ENCODE measurements around the gene PDP2. TPM values are rescaled to one million over a fixed set of nuclear protein-coding genes. Genes with fewer than 3 reads are reported as not detected.
A peak's percentile ranks its signal among the peaks of the same experiment; 100 is the strongest.
"Not testable (repeated sequence)": the region's sequence is repeated elsewhere in the genome, so short reads cannot be mapped to it uniquely, and the experiment has no call there.

PDP2 gene
- total RNA-seq, 2 experiments from 2014 or later, result 29.2 to 33.3 TPM

DNA sequence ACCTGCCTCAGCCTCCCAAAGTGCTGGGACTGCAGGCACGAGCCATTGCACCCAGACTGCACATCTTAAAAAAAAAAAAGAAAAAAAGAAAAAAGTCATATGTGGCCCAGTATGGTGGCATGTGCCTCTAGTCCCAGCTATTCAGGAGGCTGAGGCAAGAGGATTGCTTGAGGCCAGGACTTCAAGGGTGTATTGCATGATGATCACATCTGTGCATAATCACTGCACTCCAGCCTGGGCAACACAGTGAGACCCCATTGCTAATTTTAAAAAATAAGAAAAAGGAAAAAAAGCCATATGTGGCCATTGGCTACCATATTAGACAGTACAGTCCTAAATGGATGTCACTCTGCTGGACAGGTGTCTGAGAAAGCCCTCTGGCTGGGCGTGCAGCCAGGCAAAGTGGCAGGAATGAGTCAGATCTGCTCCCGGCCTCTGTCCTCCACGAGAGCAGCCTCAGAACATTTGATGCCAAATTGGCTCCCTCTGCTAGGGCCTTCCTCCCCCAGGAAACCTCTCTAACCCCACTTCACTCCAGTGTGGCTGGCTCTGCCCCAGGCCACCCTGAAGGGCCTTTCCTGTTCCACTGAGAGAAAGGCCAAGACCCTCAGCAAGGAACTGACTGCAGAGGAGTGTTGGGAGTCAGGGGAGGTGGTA lies 21.4 kb upstream of the PDP2 start:
- Mint-ChIP-seq H3K4me1 (no peaks in the 10 kb centered on the region), H3K27ac (no peak overlapping the region), H3K4me3 (no peak overlapping the region), H3K36me3 (no peaks in the 10 kb centered on the region), H3K9me3 (ENCODE audit: low read depth) (no peaks in the 10 kb centered on the region), H3K27me3 (no peaks in the 10 kb centered on the region)
- DNase-seq, result no peak
- CTCF ChIA-PET, result interaction anchor here (2.2 to 2.5 kb wide), 4 partner anchors 9 to 28 kb away, joined by 7 to 21 read pairs (median 8); partner anchors contain the start of gene NAE1
- ATAC-seq, result no peak

DNA sequence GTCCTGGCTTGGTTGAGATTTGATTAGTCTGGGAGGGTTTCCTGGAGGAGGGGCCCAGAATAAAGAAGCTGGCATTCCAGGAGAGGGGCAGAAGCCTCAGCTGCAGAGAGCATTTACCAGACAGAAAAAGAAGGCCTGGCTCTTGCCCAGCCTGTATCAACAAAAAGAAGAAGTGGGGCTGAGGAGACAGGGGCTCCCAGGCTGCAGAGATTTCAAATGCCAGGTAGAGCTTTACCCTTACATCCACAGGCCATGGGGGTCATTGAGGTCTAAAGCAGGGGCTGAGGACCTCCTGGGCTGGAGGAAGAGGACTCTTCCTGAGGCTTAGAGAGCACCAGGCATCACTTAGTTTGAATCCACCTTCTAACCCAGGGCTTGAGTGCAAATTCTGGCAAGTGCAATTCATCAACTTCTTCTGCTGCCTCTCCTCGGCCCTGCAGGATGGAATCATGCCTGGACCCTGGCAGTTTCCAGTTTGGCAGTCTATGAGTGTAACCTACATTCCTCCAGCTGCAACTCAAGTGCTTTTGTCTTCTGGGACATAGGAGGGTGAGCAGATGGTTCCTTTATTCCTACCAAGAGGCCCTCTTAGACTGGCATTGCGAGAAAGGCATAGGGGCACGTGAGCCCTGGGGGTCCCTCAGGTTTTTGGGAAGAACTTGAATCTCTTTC lies 20.8 kb upstream of the PDP2 start:
- Mint-ChIP-seq H3K27me3 (no peaks in the 10 kb centered on the region), H3K4me3 (no peak overlapping the region), H3K4me1 (no peaks in the 10 kb centered on the region), H3K27ac (no peak overlapping the region), H3K36me3 (no peaks in the 10 kb centered on the region), H3K9me3 (ENCODE audit: low read depth) (no peaks in the 10 kb centered on the region)
- DNase-seq, result no peak
- CTCF ChIA-PET, result interaction anchor here (0.6 to 2.4 kb wide), 5 partner anchors 9 to 29 kb away, joined by 4 to 21 read pairs (median 7); partner anchors contain the start of gene NAE1
- ATAC-seq, result no peak

DNA sequence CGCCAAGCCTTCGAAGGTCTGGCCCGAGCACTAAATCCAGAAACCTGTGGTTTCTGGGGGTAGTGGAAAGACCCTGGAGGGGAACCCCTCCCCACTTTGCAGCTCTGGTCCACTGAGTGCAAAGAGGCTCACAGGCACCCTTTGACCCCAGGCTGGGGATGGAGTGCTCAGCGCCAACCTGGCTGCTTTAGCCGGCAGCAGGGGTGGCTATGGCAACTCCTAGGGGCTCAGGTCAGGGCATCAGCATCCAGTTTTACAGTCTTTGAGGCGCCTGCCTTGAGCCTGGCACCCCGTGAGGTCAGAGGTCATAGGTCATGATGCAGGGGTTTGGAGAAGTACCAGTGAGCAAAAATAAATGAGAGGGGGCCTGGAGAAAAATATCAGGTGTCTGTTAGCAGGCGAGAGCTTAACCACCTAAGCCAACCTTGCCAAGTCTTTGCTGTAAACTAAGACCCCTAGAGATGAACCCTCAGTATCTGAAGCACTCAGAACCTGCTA lies 18.2 kb upstream of the PDP2 start:
- Mint-ChIP-seq H3K4me1 (no peaks in the 10 kb centered on the region), H3K27ac (no peak overlapping the region), H3K9me3 (ENCODE audit: low read depth) (no peaks in the 10 kb centered on the region), H3K36me3 (no peaks in the 10 kb centered on the region), H3K4me3 (no peak overlapping the region), H3K27me3 (no peaks in the 10 kb centered on the region)
- no peak for ATAC-seq
- DNase-seq, result no peak
- CTCF ChIA-PET, result interaction anchor here (0.8 to 1.2 kb wide), 2 partner anchors 11 to 31 kb away, joined by 5 to 6 read pairs; partner anchors contain the start of gene NAE1

DNA sequence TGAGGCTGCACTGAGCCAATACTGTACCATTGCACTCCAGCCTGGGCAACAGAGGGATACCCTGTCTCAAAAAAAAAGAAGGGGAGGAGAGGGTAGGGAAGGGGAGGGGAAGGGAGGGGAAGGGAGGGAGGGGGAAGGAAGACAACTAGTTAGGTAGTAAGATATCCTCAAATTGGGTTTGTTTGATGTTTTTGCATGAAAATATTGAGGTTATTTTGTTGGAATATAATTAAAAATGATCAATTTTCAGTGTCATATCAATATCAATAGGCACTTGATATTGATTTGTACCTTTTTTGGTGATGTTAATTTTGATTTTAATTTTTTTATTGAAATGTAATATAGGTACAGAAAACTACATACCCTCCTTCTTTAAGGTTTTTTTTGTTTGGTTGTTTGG lies 16.6 kb upstream of the PDP2 start:
- no peak overlapping the region for H3K27ac Mint-ChIP-seq
- no peaks in the 10 kb centered on the region for H3K36me3 Mint-ChIP-seq
- no peak for ATAC-seq
- no peak for DNase-seq
- CTCF ChIA-PET, result interaction anchor here (0.7 kb wide), 1 partner anchor 9 kb away, joined by 3 read pairs; no protein-coding TSS in a partner anchor
- H3K27me3 Mint-ChIP-seq, result no peaks in the 10 kb centered on the region
- no peak overlapping the region for H3K4me3 Mint-ChIP-seq
- H3K4me1 Mint-ChIP-seq, result peaks cover 2% of the 10 kb centered on the region
- no peaks in the 10 kb centered on the region for H3K9me3 Mint-ChIP-seq (ENCODE audit: low read depth)

DNA sequence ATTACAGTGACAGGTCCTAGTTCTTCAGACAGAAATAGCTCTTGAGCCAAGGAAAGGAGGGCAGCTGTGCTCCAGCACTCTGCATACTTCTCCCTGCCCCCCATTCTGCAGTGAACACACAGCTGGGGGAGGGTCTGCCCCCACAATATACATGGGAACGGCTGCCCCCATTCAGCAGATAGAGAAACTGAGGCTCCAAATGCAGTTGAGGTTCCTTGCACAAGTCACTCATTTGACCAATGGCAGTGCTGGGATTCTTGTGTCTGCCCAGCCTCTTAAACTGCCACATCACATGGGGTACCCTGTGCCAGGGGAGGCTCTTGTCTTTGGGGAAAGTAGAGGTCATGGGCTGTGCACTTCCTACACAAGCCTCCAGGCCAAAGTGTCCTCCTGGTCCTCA lies 10.9 kb upstream of the PDP2 start:
- ATAC-seq, result no peak
- Mint-ChIP-seq H3K27me3 (no peaks in the 10 kb centered on the region), H3K36me3 (no peaks in the 10 kb centered on the region), H3K4me1 (peaks cover 27% of the 10 kb centered on the region), H3K9me3 (ENCODE audit: low read depth) (no peaks in the 10 kb centered on the region), H3K4me3 (no peak overlapping the region), H3K27ac (no peak overlapping the region)
- CTCF ChIA-PET, result interaction anchor here (1.3 to 7.2 kb wide), 11 partner anchors 11 to 463 kb away, joined by 6 to 160 read pairs (median 24); partner anchors contain the start of genes CA7, CDH16, NAE1 and PDP2
- no peak for DNase-seq

DNA sequence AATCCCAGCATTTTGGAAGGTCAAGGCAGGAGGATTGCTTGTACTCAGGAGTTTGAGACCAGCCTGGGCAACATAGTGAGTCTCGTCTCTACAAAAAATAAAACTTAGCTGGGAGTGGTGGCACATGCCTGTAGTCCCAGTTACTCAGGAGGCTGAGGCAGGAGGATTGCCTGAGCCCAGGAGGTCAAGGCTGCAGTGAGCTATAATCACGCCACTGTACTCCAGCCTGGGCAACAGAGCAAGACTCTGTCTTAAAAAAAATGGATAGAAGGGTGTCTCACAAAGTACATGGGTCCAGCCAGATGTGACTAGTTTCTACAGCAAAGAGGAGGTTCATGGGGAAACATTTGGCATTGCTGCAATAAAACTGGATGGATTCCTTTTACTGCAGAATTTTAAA lies 9.0 kb upstream of the PDP2 start:
- not testable (repeated sequence) for DNase-seq; H3K4me3 Mint-ChIP-seq; H3K27me3 Mint-ChIP-seq; ATAC-seq; H3K36me3 Mint-ChIP-seq; H3K9me3 Mint-ChIP-seq (ENCODE audit: low read depth); H3K27ac Mint-ChIP-seq
- CTCF ChIA-PET, result interaction anchor here (0.7 to 7.2 kb wide), 4 partner anchors 9 to 57 kb away, joined by 3 to 160 read pairs (median 4); partner anchors contain the start of genes NAE1 and PDP2
- H3K4me1 Mint-ChIP-seq, result peaks cover 45% of the 10 kb centered on the region

DNA sequence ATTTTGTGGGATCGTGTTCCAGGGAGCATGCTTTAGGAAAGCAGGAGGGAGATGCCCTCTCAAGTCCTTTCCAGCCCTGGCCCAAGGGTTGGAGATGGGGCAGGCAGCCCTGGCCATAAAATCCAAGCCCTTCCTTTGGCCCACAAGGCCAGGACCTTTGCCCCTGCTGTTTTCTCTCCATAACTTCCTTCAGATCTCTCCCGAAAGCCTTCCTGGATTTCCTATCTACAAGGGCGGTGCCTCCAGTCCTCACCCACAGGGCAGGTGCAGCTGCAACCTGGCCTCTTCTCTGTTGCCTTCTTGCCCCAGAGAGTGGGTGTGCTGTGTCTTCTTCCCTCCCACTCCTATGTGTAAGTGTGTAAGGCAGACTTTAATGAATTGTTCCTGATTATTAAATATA lies 8.5 kb upstream of the PDP2 start:
- ATAC-seq (no peak), DNase-seq (no peak)
- no peaks in the 10 kb centered on the region for H3K9me3 Mint-ChIP-seq (ENCODE audit: low read depth)
- CTCF ChIA-PET, result interaction anchor here (1.4 to 7.2 kb wide), 12 partner anchors 12 to 221 kb away, joined by 3 to 160 read pairs (median 8); partner anchors contain the start of gene NAE1
- H3K27ac Mint-ChIP-seq, result peak overlapping the region; percentile 9
- no peaks in the 10 kb centered on the region for H3K27me3 Mint-ChIP-seq
- no peak overlapping the region for H3K4me3 Mint-ChIP-seq
- H3K4me1 Mint-ChIP-seq, result peaks cover 48% of the 10 kb centered on the region
- peaks cover 1% of the 10 kb centered on the region for H3K36me3 Mint-ChIP-seq

DNA sequence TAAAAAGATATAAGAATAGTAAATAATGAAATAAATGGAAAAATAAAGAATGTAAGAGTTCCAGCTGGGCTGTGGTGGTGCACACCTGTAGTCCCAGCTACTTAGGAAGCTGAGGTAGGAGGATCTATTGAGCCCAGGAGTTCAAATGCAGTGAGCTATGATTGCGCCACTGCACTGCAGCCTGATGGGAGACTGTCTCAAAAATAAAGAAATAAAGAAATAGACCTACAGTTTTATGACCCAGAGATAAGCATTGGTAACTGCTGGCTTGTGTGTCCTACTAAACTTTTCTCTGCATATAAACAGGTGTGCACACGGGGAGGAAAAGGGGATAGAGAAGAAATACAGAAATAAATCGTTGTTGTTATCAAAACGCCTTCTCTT lies 7.8 kb upstream of the PDP2 start:
- Mint-ChIP-seq H3K36me3 (peaks cover 1% of the 10 kb centered on the region), H3K27ac (peak overlapping the region; percentile 92), H3K4me3 (peak overlapping the region; percentile 78), H3K4me1 (peaks cover 51% of the 10 kb centered on the region), H3K27me3 (no peaks in the 10 kb centered on the region), H3K9me3 (ENCODE audit: low read depth) (no peaks in the 10 kb centered on the region)
- no peak for ATAC-seq
- no peak for DNase-seq
- CTCF ChIA-PET, result interaction anchor here (0.9 to 4.1 kb wide), 31 partner anchors 9 to 465 kb away, joined by 3 to 63 read pairs (median 5); partner anchors contain the start of genes CIAO2B, DYNC1LI2, NAE1 and RRAD

DNA sequence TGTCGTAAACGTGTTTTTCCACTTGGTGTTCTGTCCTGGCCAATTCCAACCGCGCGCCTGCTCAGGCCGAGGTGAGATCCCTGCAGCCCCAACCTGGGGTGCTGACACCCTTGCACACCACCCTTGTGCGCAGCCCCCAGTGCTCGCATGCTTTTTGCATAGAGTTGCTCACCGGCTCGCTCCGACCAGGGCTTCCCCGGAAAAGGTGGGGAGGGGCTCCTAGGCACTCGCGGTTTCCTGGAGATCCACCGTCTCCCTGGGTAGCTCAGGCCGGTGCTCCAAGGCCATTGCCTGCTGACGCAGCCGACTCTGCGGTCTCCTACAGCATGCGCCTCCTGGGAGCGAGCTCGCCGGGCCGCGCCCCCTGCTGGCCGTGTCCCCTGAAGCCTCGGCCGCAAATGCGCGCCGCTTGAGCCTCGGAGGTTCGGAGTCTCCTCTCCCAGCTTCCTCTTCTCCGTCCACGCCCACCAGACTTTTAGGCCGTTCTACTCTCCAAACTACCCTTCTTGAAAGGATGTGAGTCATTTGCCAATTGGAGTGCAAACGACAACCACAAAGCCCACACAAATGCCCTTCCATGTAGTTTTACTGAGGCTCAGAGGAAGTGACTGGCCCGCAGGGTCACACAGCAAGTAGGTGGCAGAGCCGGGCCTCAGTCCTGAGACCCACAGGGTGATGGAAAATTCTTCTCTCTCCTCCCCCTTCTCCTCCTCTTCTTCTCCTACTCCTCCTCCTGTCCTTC lies 7.2 kb upstream of the PDP2 start:
- ATAC-seq (peak; percentile 89), DNase-seq (peak; percentile 99)
- H3K4me1 Mint-ChIP-seq, result peaks cover 54% of the 10 kb centered on the region
- peaks cover 1% of the 10 kb centered on the region for H3K36me3 Mint-ChIP-seq
- CTCF ChIA-PET, result interaction anchor here (0.8 to 4.1 kb wide), 33 partner anchors 9 to 465 kb away, joined by 3 to 63 read pairs (median 5); partner anchors contain the start of genes CIAO2B, DYNC1LI2, NAE1 and RRAD
- no peaks in the 10 kb centered on the region for H3K9me3 Mint-ChIP-seq (ENCODE audit: low read depth)
- peak overlapping the region; percentile 92 for H3K27ac Mint-ChIP-seq
- peak overlapping the region; percentile 78 for H3K4me3 Mint-ChIP-seq
- H3K27me3 Mint-ChIP-seq, result no peaks in the 10 kb centered on the region

DNA sequence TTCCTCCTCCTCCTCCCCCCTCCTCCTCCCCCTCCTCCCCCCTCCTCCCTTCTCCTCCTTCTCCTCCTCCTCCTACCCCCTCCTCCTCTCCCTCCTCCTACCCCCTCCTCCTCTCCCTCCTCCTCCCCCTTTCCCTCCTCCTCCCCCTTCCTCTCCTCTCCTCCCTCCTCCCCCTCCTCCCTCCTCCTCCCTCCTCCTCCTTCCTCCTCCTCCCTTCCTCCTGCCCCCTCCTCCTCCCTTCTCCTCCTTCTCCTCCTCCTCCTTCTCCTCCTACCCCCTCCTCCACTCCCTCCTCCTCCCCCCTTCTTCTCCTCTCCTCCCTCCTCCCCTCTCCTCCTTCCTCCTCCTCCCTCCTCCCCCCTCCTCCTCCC lies 6.6 kb upstream of the PDP2 start:
- H3K27me3 Mint-ChIP-seq, result no peaks in the 10 kb centered on the region
- H3K9me3 Mint-ChIP-seq (ENCODE audit: low read depth), result no peaks in the 10 kb centered on the region
- H3K4me3 Mint-ChIP-seq, result no peak overlapping the region
- peak overlapping the region; percentile 95 for H3K27ac Mint-ChIP-seq
- CTCF ChIA-PET, result interaction anchor here (0.8 to 4.1 kb wide), 32 partner anchors 8 to 466 kb away, joined by 3 to 63 read pairs (median 5); partner anchors contain the start of genes CIAO2B, DYNC1LI2, NAE1 and RRAD
- DNase-seq (no peak), ATAC-seq (no peak)
- H3K36me3 Mint-ChIP-seq, result peaks cover 1% of the 10 kb centered on the region
- H3K4me1 Mint-ChIP-seq, result peaks cover 60% of the 10 kb centered on the region

DNA sequence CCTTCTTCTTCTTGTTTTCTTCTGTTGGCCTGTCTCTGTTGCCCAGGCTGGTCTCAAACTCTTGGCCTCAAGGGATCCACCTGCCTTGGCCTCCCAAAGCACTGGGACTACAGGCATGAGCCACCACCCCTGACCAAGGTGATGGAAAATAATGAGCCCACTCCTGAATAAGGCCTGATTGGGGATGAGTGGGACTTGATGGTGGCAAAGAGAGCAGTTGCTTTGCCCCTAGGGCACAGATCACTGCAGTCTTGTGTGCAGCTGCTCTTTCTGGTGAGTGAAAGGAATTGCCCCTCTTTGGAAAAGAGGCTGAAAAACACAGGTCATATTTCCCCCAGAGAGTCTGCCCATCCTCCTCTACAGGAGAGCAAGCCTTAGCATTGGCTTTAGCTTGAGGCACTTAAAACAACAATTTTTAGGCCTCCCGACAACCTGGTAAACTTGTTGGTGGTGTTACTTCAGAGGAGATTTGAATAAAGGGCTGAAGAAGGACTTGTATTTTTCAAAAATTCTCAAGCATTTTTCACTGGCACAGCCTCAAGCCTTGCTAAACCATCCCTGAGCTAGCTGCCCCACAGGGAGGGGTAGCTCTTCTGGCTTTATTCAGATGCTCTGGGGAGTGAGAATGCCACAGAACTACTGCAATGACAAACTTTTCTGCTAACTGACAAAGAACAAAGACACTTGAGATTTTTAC lies 6.1 kb upstream of the PDP2 start:
- Mint-ChIP-seq H3K9me3 (ENCODE audit: low read depth) (no peaks in the 10 kb centered on the region), H3K27me3 (no peaks in the 10 kb centered on the region), H3K4me1 (peaks cover 63% of the 10 kb centered on the region), H3K27ac (peak overlapping the region; percentile 95), H3K4me3 (peak overlapping the region; percentile 43), H3K36me3 (peaks cover 1% of the 10 kb centered on the region)
- ATAC-seq, result peak; percentile 18
- DNase-seq, result peak; percentile 66
- CTCF ChIA-PET, result interaction anchor here (0.7 to 4.1 kb wide), 8 partner anchors 12 to 281 kb away, joined by 3 to 63 read pairs (median 4); partner anchors contain the start of gene NAE1

DNA sequence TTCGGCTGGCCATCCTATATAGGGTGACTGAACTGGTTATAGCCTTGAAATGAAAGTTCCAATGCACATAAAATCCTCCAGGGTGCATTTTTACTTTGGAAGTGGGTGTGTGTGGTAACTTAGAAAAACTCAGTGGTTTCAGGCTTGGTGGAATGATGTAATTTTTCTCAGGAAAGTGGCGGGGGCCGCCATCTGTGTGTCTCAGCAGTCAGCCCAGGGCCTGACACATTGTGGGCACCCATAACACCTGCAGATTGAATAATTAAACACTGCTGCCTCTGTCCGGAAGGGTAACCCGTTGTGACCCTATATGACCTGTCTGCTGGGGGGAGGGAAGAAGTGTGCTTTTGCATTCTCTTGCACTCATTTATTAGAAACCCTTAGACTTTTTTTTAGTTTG lies 2.2 kb upstream of the PDP2 start:
- no peak for ATAC-seq
- no peaks in the 10 kb centered on the region for H3K27me3 Mint-ChIP-seq
- no peaks in the 10 kb centered on the region for H3K9me3 Mint-ChIP-seq (ENCODE audit: low read depth)
- peaks cover 74% of the 10 kb centered on the region for H3K4me1 Mint-ChIP-seq
- H3K4me3 Mint-ChIP-seq, result no peak overlapping the region
- H3K36me3 Mint-ChIP-seq, result peaks cover 5% of the 10 kb centered on the region
- CTCF ChIA-PET, result interaction anchor here (1.4 to 1.6 kb wide), 2 partner anchors 10 to 47 kb away, joined by 7 to 8 read pairs; partner anchors contain the start of gene NAE1
- peak overlapping the region; percentile 67 for H3K27ac Mint-ChIP-seq
- peak; percentile 71 for DNase-seq
